Amniotic epithelial cell (primary cell): Measurements from ENCODE around the gene CEP192.
A peak's percentile ranks its signal among the peaks of the same experiment; 100 is the strongest.
"Not testable (repeated sequence)": the region's sequence is repeated elsewhere in the genome, so short reads cannot be mapped to it uniquely, and the experiment has no call there.

Experiments
- DNase-seq: peaks from one replicate; pipeline ENCODE4 v3.0.0-alpha.2; 2010; ENCODE audit warnings: low read depth

CEP192 gene

GRCh38 chr18:13035249-13035914 lies 44.2 kb downstream of the CEP192 start:
- peak; percentile 34 for DNase-seq

GRCh38 chr18:13036622-13037320 lies 45.6 kb downstream of the CEP192 start:
- peak; percentile 29 for DNase-seq

- DNase-seq, result no peak
Measured at GRCh38 chr18:13039806-13040205, 48.6 kb downstream of the CEP192 start.

- no peak for DNase-seq
Measured at GRCh38 chr18:13043066-13043465, 51.9 kb downstream of the CEP192 start.

- no peak for DNase-seq
Measured at GRCh38 chr18:13048061-13048595, 57.0 kb downstream of the CEP192 start.

GRCh38 chr18:13051159-13051558 lies 60.0 kb downstream of the CEP192 start:
- DNase-seq, result peak; percentile 18

GRCh38 chr18:13051950-13052349 lies 60.8 kb downstream of the CEP192 start:
- DNase-seq, result no peak

- peak; percentile 32 for DNase-seq
Measured at GRCh38 chr18:13054336-13054735, 63.2 kb downstream of the CEP192 start.

- no peak for DNase-seq
Measured at GRCh38 chr18:13061630-13062189, 70.5 kb downstream of the CEP192 start.

- DNase-seq, result no peak
Measured at GRCh38 chr18:13067124-13067523, 76.0 kb downstream of the CEP192 start.

GRCh38 chr18:13067966-13068365 lies 76.8 kb downstream of the CEP192 start:
- DNase-seq, result peak; percentile 43

GRCh38 chr18:13070460-13070859 lies 79.3 kb downstream of the CEP192 start:
- DNase-seq, result peak; percentile 72

GRCh38 chr18:13076886-13077285 lies 85.7 kb downstream of the CEP192 start:
- DNase-seq, result no peak

GRCh38 chr18:13077473-13077872 lies 86.3 kb downstream of the CEP192 start:
- DNase-seq, result no peak

GRCh38 chr18:13078065-13078464 lies 86.9 kb downstream of the CEP192 start:
- DNase-seq, result not testable (repeated sequence)

- DNase-seq, result no peak
Measured at GRCh38 chr18:13086906-13087305, 95.7 kb downstream of the CEP192 start.

GRCh38 chr18:13095466-13095865 lies 104.3 kb downstream of the CEP192 start:
- no peak for DNase-seq

GRCh38 chr18:13096232-13096631 lies 105.1 kb downstream of the CEP192 start:
- DNase-seq, result no peak

- no peak for DNase-seq
Measured at GRCh38 chr18:13096719-13097118, 105.6 kb downstream of the CEP192 start.

GRCh38 chr18:13098104-13098503 lies 106.9 kb downstream of the CEP192 start:
- DNase-seq, result not testable (repeated sequence)

GRCh38 chr18:13099113-13099512 lies 108.0 kb downstream of the CEP192 start:
- no peak for DNase-seq

- no peak for DNase-seq
Measured at GRCh38 chr18:13100942-13101658, 109.9 kb downstream of the CEP192 start.
